Muscle layer of duodenum (tissue), 2 donors: ENCODE measurements around the gene UBE2S.

Experiments
- H3K27ac ChIP-seq: one replicate; pipeline ENCODE4 v1.7.0; 2013; ENCODE audit warnings: mild to moderate bottlenecking, low read length
- H3K27me3 ChIP-seq: one replicate; pipeline ENCODE4 v1.7.0; 2013; ENCODE audit warnings: low read depth, mild to moderate bottlenecking, control low read depth, low read length
- H3K36me3 ChIP-seq, 2 donors: one replicate each; pipeline ENCODE4 v1.7.0; 2013; ENCODE audit warnings: low read length in 2 of 2, control low read depth in 1 of 2, mild to moderate bottlenecking in 1 of 2; ENCODE audit not compliant: insufficient read depth in 2 of 2, control insufficient read depth in 1 of 2
- H3K4me1 ChIP-seq, 2 donors: one replicate each; pipeline ENCODE4 v1.7.0; 2013; ENCODE audit warnings: low read length in 2 of 2, mild to moderate bottlenecking in 2 of 2, control low read depth in 1 of 2, moderate library complexity in 1 of 2; ENCODE audit not compliant: insufficient read depth in 2 of 2, control insufficient read depth in 1 of 2
- H3K4me3 ChIP-seq, 2 donors: one replicate each; pipeline ENCODE4 v1.7.0; 2013; ENCODE audit warnings: low read length in 2 of 2, low read depth in 1 of 2, mild to moderate bottlenecking in 1 of 2
- H3K9me3 ChIP-seq, 2 donors: one replicate each; pipeline ENCODE4 v1.7.0; 2013; ENCODE audit warnings: low read length in 2 of 2, control low read depth in 1 of 2, mild to moderate bottlenecking in 1 of 2; ENCODE audit not compliant: control insufficient read depth in 1 of 2
- donor health status: healthy.

The UBE2S gene

GRCh38 chr19:55447421-55448174 lies 40.0 kb upstream of the UBE2S start:
- Histone ChIP-seq H3K27ac (no peak overlapping the region), H3K36me3 (no peaks in the 10 kb centered on the region), H3K9me3 (no peaks in the 10 kb centered on the region), H3K4me3 (no peak overlapping the region), H3K4me1 (peaks cover 0 to 13% of the 10 kb centered on the region in 2 donors), H3K27me3 (peaks cover 47% of the 10 kb centered on the region)

- Histone ChIP-seq H3K9me3 (no peaks in the 10 kb centered on the region), H3K4me3 (no peak overlapping the region), H3K36me3 (no peaks in the 10 kb centered on the region), H3K4me1 (peaks cover 0 to 10% of the 10 kb centered on the region in 2 donors), H3K27ac (no peak overlapping the region), H3K27me3 (peaks cover 51% of the 10 kb centered on the region)
These were observed 38.5 kb upstream of the UBE2S start for GRCh38 chr19:55446060-55446459.

GRCh38 chr19:55444646-55445045 lies 37.1 kb upstream of the UBE2S start:
- Histone ChIP-seq H3K27ac (no peak overlapping the region), H3K4me3 (no peak overlapping the region), H3K36me3 (no peaks in the 10 kb centered on the region), H3K27me3 (peaks cover 53% of the 10 kb centered on the region), H3K4me1 (peaks cover 0 to 12% of the 10 kb centered on the region in 2 donors), H3K9me3 (no peaks in the 10 kb centered on the region)

GRCh38 chr19:55443824-55444480 lies 36.4 kb upstream of the UBE2S start:
- Histone ChIP-seq H3K27me3 (peaks cover 49% of the 10 kb centered on the region), H3K36me3 (no peaks in the 10 kb centered on the region), H3K4me1 (peaks cover 0 to 12% of the 10 kb centered on the region in 2 donors), H3K27ac (no peak overlapping the region), H3K4me3 (no peak overlapping the region), H3K9me3 (no peaks in the 10 kb centered on the region)

- Histone ChIP-seq H3K27ac (no peak within 1 kb of the TSS), H3K36me3 (no peaks in the 10 kb centered on the region), H3K4me3 (no peak within 1 kb of the TSS), H3K4me1 (peaks cover 0 to 12% of the 10 kb centered on the region in 2 donors), H3K9me3 (no peaks in the 10 kb centered on the region), H3K27me3 (peaks cover 52% of the 10 kb centered on the region)
These were observed 35.6 kb upstream of the UBE2S start, which contains the start of gene SHISA7 for GRCh38 chr19:55443045-55443823. Gene SHISA7, minus strand, starts transcription at chr19:55443300. Its CDS starts 437 bp downstream, at chr19:55442863.

- peaks cover 52% of the 10 kb centered on the region for H3K27me3 ChIP-seq
- H3K27ac ChIP-seq = no peak overlapping the region
- H3K36me3 ChIP-seq = no peaks in the 10 kb centered on the region
- H3K4me1 ChIP-seq = peaks cover 0 to 12% of the 10 kb centered on the region in 2 donors
- no peaks in the 10 kb centered on the region for H3K9me3 ChIP-seq
- no peak overlapping the region for H3K4me3 ChIP-seq
These were observed 34.9 kb upstream of the UBE2S start for GRCh38 chr19:55442372-55442961.

- Histone ChIP-seq H3K27me3 (peaks cover 50% of the 10 kb centered on the region), H3K27ac (no peak overlapping the region), H3K36me3 (no peaks in the 10 kb centered on the region), H3K4me1 (peaks cover 0 to 12% of the 10 kb centered on the region in 2 donors), H3K9me3 (no peaks in the 10 kb centered on the region), H3K4me3 (no peak overlapping the region)
These were observed 34.2 kb upstream of the UBE2S start for GRCh38 chr19:55441692-55442321.

GRCh38 chr19:55441319-55441691 lies 33.7 kb upstream of the UBE2S start:
- peaks cover 0 to 12% of the 10 kb centered on the region in 2 donors for H3K4me1 ChIP-seq
- no peaks in the 10 kb centered on the region for H3K36me3 ChIP-seq
- H3K27ac ChIP-seq = no peak overlapping the region
- H3K27me3 ChIP-seq = peaks cover 50% of the 10 kb centered on the region
- no peaks in the 10 kb centered on the region for H3K9me3 ChIP-seq
- H3K4me3 ChIP-seq = no peak overlapping the region

- no peak overlapping the region for H3K27ac ChIP-seq
- no peak overlapping the region for H3K4me3 ChIP-seq
- H3K27me3 ChIP-seq = peaks cover 50% of the 10 kb centered on the region
- no peaks in the 10 kb centered on the region for H3K9me3 ChIP-seq
- H3K36me3 ChIP-seq = no peaks in the 10 kb centered on the region
- peaks cover 0 to 12% of the 10 kb centered on the region in 2 donors for H3K4me1 ChIP-seq
These were observed 33.0 kb upstream of the UBE2S start for GRCh38 chr19:55440411-55441105.

- Histone ChIP-seq H3K4me1 (peaks cover 0 to 12% of the 10 kb centered on the region in 2 donors), H3K9me3 (no peaks in the 10 kb centered on the region), H3K4me3 (no peak overlapping the region), H3K27ac (no peak overlapping the region), H3K27me3 (peaks cover 48% of the 10 kb centered on the region), H3K36me3 (no peaks in the 10 kb centered on the region)
These were observed 31.5 kb upstream of the UBE2S start for GRCh38 chr19:55439052-55439451.
